HCT116 (cell line): ENCODE data around the gene FARP1. TPM values are rescaled to one million over a fixed set of nuclear protein-coding genes. Genes with fewer than 3 reads are reported as not detected.

Experiments used
- ATAC-seq: fragments of 200-7000 bp; cut with Tn5 transposase; 2 replicates; pipeline ENCODE4 v1.9.1; 2020; ENCODE audit warnings: mild to moderate bottlenecking, moderate library complexity
- BruUV-seq: library from RNA; stranded (reverse); fragments of 400-500 nt; replicated peaks from 2 replicates; lab custom pipeline; 2021; lab: Mats Ljungman, UMichigan
- CTCF ChIA-PET: fragments of 300-600 bp; sonication (Branson Sonifier 250); formaldehyde crosslinking; loops from one replicate; lab custom pipeline; 2021; ENCODE audit warnings: antibody characterized with exemption; lab: Charles Lee
- POLR2A ChIA-PET: fragments of 300-600, 350-600 bp; sonication (Branson Sonifier 250); formaldehyde crosslinking; loops from one replicate; lab custom pipeline; 2021; ENCODE audit warnings: antibody characterized with exemption; lab: Charles Lee
- RAD21 ChIA-PET, 2 experiments: fragments of 300-600 bp; sonication (Branson Sonifier 250); formaldehyde crosslinking; loops; one replicate each; lab custom pipeline; 2023; ENCODE audit warnings: low total read pairs in 2 of 2; ENCODE audit not compliant: uncharacterized antibody in 2 of 2, unreplicated experiment in 2 of 2, low non-redundant PET in 1 of 2; lab: Charles Lee
- DNase-seq: peaks from one replicate; pipeline ENCODE4 v3.0.0-alpha.2; 2010; ENCODE audit warnings: low read depth, low spot score
- H2AFZ ChIP-seq: fragments of 200-600 bp; shearing (Covaris generic), sonication (generic); 2 replicates; pipeline ENCODE4 v1.6.1; 2017; ENCODE audit warnings: low read depth, mixed run types, mixed read lengths, antibody characterized with exemption, low read length; ENCODE audit not compliant: poor library complexity, severe bottlenecking
- H3K27ac ChIP-seq: 2 replicates; pipeline ENCODE4 v1.5.1; 2012; ENCODE audit warnings: low read depth, low read length
- H3K27me3 ChIP-seq: fragments of 200-600 bp; sonication (generic); 2 replicates; pipeline ENCODE4 v1.6.1; 2016; ENCODE audit warnings: mixed run types, low read length, mixed read lengths; ENCODE audit not compliant: insufficient read depth
- H3K36me3 ChIP-seq, 2 experiments: fragments of 200-500 bp in 1 of 2; fragments of 200-600 bp in 1 of 2; sonication (Bioruptor generic) in 1 of 2; sonication (generic) in 1 of 2; 2 replicates each; pipeline versions ENCODE4 v1.5.1 to v1.6.1; 2014 to 2016; ENCODE audit warnings: low read length in 2 of 2, inconsistent platforms in 1 of 2, mixed read lengths in 1 of 2, mixed run types in 1 of 2; ENCODE audit not compliant: insufficient read depth in 2 of 2, control insufficient read depth in 1 of 2
- H3K4me1 ChIP-seq, 2 experiments: fragments of 200-600 bp in 1 of 2; sonication (generic) in 1 of 2; 2 replicates each; pipeline versions ENCODE4 v1.5.1 to v1.6.1; 2012 to 2017; ENCODE audit warnings: low read length in 2 of 2, inconsistent platforms in 1 of 2, mild to moderate bottlenecking in 1 of 2, mixed read lengths in 1 of 2, mixed run types in 1 of 2, moderate library complexity in 1 of 2; ENCODE audit not compliant: insufficient read depth in 2 of 2, control insufficient read depth in 1 of 2
- H3K4me2 ChIP-seq: fragments of 200-600 bp; sonication (generic); 2 replicates; pipeline ENCODE4 v1.6.1; 2017; ENCODE audit warnings: mixed run types, low read length, mixed read lengths
- H3K4me3 ChIP-seq, 2 experiments: fragments of 200-600 bp in 1 of 2; sonication (generic) in 1 of 2; replicated peaks in 1 of 2; 2 replicates each; pipeline ENCODE4 v1.5.1; 2011 to 2016; ENCODE audit warnings: low read length in 2 of 2, control low read depth in 1 of 2, low read depth in 1 of 2, mild to moderate bottlenecking in 1 of 2, mixed read lengths in 1 of 2, mixed run types in 1 of 2
- H3K79me2 ChIP-seq: fragments of 200-600 bp; sonication (generic); 2 replicates; pipeline ENCODE4 v1.6.1; 2017; ENCODE audit warnings: mild to moderate bottlenecking, mixed run types, low read length, moderate library complexity, mixed read lengths; ENCODE audit not compliant: insufficient read depth
- H3K9ac ChIP-seq: fragments of 200-600 bp; sonication (generic); 2 replicates; pipeline ENCODE4 v1.6.1; 2016; ENCODE audit warnings: low read length, mixed read lengths
- H3K9me2 ChIP-seq: fragments of 200-600 bp; sonication (generic), shearing (Covaris generic); 2 replicates; pipeline ENCODE4 v1.6.1; 2017; ENCODE audit warnings: mixed run types, mild to moderate bottlenecking, moderate library complexity; ENCODE audit not compliant: insufficient read depth
- H3K9me3 ChIP-seq, 2 experiments: fragments of 200-500 bp in 1 of 2; fragments of 200-600 bp in 1 of 2; sonication (Bioruptor generic) in 1 of 2; sonication (generic) in 1 of 2; 2 replicates each; pipeline ENCODE4 v1.6.1; 2014 to 2017; ENCODE audit warnings: low read length in 2 of 2, mixed read lengths in 2 of 2, inconsistent platforms in 1 of 2, low read depth in 1 of 2, mild to moderate bottlenecking in 1 of 2, mixed run types in 1 of 2, moderate library complexity in 1 of 2; ENCODE audit not compliant: control insufficient read depth in 1 of 2, insufficient read depth in 1 of 2
- H4K20me1 ChIP-seq: fragments of 200-600 bp; sonication (generic), shearing (Covaris generic); 2 replicates; pipeline ENCODE4 v1.6.1; 2017; ENCODE audit warnings: mixed run types, mild to moderate bottlenecking, moderate library complexity; ENCODE audit not compliant: insufficient read depth
- CEBPB ChIP-seq: IDR thresholded peaks from 2 replicates; pipeline ENCODE4 v1.6.1; 2012; ENCODE audit warnings: low read depth
- EGR1 ChIP-seq: IDR thresholded peaks from 2 replicates; pipeline ENCODE4 v1.6.1; 2012; ENCODE audit warnings: low read depth
- ELF1 ChIP-seq: IDR thresholded peaks from 2 replicates; pipeline ENCODE4 v1.6.1; 2012; ENCODE audit warnings: low read depth, borderline replicate concordance
- EZH2phosphoT487 ChIP-seq: fragments of 200-600 bp; IDR thresholded peaks from 2 replicates; pipeline ENCODE4 v1.6.1; 2018; ENCODE audit warnings: antibody characterized with exemption, borderline replicate concordance
- FOSL1 ChIP-seq: IDR thresholded peaks from 2 replicates; pipeline ENCODE4 v1.6.1; 2012; ENCODE audit warnings: low read depth
- JUND ChIP-seq: IDR thresholded peaks from 2 replicates; pipeline ENCODE4 v1.6.1; 2012
- MAX ChIP-seq: IDR thresholded peaks from 2 replicates; pipeline ENCODE4 v1.6.1; 2012
- SRF ChIP-seq: IDR thresholded peaks from 2 replicates; pipeline ENCODE4 v1.6.1; 2012; ENCODE audit warnings: low read depth
- ZNF274 ChIP-seq: fragments of 200-500 bp; sonication (Bioruptor generic); IDR thresholded peaks from 2 replicates; pipeline ENCODE4 v1.6.1; 2014; ENCODE audit warnings: mild to moderate bottlenecking, low read depth, low read length, inconsistent platforms
- intact Hi-C: fragments of 100-400 bp; cut with micrococcal nuclease; formaldehyde crosslinking; loops from 2 replicates; pipeline ENCODE4 v1.10.0; 2022
- total RNA-seq: library from RNA; stranded (reverse); gene quantifications from one replicate; pipeline ENCODE4 v1.2.1, GENCODE V29; 2021; ENCODE audit not compliant: unreplicated experiment

The FARP1 gene
- total RNA-seq, 1 experiment from 2014 or later, result 30.5 TPM

DNA sequence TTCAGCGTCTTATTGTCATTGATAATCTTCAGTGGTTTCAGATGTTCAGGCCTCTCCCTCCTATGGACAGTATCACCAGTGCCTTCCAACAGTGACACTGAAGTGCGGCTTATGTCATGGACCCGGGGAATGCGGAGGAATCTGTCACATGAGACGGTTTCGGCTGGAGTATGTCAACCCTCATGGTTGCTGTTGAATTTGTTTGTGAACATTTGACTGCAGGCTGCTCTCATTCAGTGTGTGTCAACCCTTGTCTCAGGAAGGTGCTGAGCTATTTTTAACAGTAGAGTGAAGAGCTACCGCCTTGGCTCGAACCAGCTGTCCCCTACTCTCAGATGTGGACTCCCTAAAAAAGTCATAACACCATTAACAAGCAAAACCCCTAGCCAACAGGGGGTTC is 173.0 kb downstream of the FARP1 start:
- POLR2A ChIA-PET, result no interaction called here
- TF ChIP-seq EGR1 (no peak), JUND (no peak), MAX (no peak), ZNF274 (no peak), FOSL1 (no peak), ELF1 (no peak), CEBPB (no peak)
- Histone ChIP-seq H3K27me3 (no peaks in the 10 kb centered on the region), H2AFZ (no peak overlapping the region), H3K79me2 (no peaks in the 10 kb centered on the region), H3K4me3 (no peak overlapping the region), H3K9me2 (no peaks in the 10 kb centered on the region), H3K9ac (no peak overlapping the region), H3K4me1 (no peaks in the 10 kb centered on the region), H3K9me3 (no peaks in the 10 kb centered on the region), H3K36me3 (no peaks in the 10 kb centered on the region), H3K27ac (no peak overlapping the region), H3K4me2 (no peak overlapping the region), H4K20me1 (no peaks in the 10 kb centered on the region)
- intact Hi-C loops, result no loop called here
- BruUV-seq, result no TSS peak
- RAD21 ChIA-PET, result no interaction called here
- ATAC-seq (no peak), DNase-seq (no peak)
- CTCF ChIA-PET, result no interaction called here

GRCh38 chr13:98317573-98318171 is 174.8 kb downstream of the FARP1 start:
- no peaks in the 10 kb centered on the region for H3K9me3 ChIP-seq
- H3K9ac ChIP-seq, result no peak overlapping the region
- H2AFZ ChIP-seq, result no peak overlapping the region
- RAD21 ChIA-PET, result no interaction called here
- ATAC-seq (no peak), DNase-seq (no peak)
- no peaks in the 10 kb centered on the region for H3K36me3 ChIP-seq
- no peaks in the 10 kb centered on the region for H3K27me3 ChIP-seq
- H3K27ac ChIP-seq, result no peak overlapping the region
- H3K4me1 ChIP-seq, result no peaks in the 10 kb centered on the region
- no TSS peak for BruUV-seq
- POLR2A ChIA-PET, result no interaction called here
- H3K79me2 ChIP-seq, result no peaks in the 10 kb centered on the region
- CTCF ChIA-PET, result no interaction called here
- intact Hi-C loops, result no loop called here
- no peak overlapping the region for H3K4me3 ChIP-seq
- no peak for TF ChIP-seq SRF
- TF ChIP-seq EZH2phosphoT487, result no peak
- H4K20me1 ChIP-seq, result no peaks in the 10 kb centered on the region
- H3K9me2 ChIP-seq, result no peaks in the 10 kb centered on the region
- H3K4me2 ChIP-seq, result no peak overlapping the region
